Measurements from ENCODE around the gene SPSB2.

The SPSB2 gene

DNA sequence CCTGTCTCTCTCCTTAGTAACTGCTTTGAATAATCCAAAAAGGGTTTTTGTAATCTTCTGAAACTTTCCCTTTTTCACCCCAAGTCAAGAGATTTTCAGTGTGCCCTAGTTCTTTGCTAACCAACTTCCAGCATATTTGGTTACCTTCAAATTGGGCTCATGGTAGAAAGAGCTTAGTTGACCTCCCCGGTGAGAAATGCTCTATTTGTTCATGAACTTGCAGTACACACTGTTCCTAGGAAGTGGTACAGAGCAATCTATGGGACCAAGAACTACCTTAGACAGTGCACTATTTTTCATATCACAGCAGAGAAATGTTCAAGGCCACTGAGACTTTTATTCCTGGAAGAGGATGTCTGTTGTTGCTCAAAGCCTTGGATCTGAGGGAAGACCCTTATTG lies 19.5 kb downstream of the SPSB2 start:
- no peak for TF ChIP-seq ZNF274 (IDR thresholded peaks at IDR 0.05; ENCODE audit: low read depth, low read length)
- H3K4me3 ChIP-seq (ENCODE audit: low read length): no peak overlapping the region; the same call in 1 of the 2 replicates

GRCh38 chr12:6852651-6853354 lies 20.3 kb downstream of the SPSB2 start:
- H3K4me3 ChIP-seq (ENCODE audit: low read length): peak overlapping the region; percentile 65
- TF ChIP-seq ZNF274 (IDR thresholded peaks at IDR 0.05; ENCODE audit: low read depth, low read length): no peak

- TF ChIP-seq ZNF274 (IDR thresholded peaks at IDR 0.05; ENCODE audit: low read depth, low read length): no peak
- peak within 1 kb of the TSS; percentile 88 for H3K4me3 ChIP-seq (ENCODE audit: low read length)
Measured at GRCh38 chr12:6851921-6852650, 21.0 kb downstream of the SPSB2 start, which contains the start of gene USP5. TSS of gene USP5 (plus strand) at chr12:6852150. CDS start at chr12:6852180, 30 bp downstream.

DNA sequence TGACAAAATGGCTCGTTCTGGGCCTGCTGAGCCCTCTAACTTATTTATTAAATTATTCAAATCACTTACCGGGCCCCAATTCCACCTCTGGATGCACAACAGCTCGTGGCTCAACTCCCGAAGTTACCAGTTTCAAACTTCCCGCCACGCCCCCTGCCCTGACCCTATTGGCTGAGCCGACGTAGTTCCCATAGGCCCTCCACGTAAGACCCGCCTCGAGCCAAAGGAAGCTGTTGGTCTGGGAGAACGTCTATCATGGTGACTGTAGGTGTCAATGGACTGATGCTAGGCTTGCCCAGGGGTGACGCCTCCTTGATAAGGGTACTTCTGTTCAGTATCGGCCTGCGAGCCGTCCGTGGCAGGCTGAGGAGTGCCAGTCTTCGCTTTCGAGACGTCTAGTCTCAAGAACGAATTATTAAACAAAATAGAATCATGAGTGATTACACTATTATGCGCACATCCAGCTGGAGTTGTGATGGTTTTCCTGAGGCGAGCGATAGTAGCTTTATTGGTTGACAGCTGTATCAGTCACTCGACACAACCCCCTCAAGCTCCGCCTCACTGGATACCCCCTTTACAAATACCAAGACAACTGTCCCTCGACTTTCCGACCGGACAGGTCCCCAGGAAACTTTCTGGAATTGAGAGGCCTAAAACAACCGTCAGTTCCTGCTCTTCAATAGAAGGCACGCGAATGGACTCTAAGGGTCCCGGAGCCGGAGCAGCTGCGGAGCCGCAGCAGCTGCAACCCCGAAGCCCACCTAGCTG lies 21.8 kb downstream of the SPSB2 start, which contains the start of gene CDCA3:
Gene CDCA3, minus strand, starts transcription at position 134 of the 768 bp plus-strand sequence. CDS start 334 bp downstream, outside the sequence.
- peak within 1 kb of the TSS; percentile 88 for H3K4me3 ChIP-seq (ENCODE audit: low read length)
- TF ChIP-seq ZNF274 (IDR thresholded peaks at IDR 0.05; ENCODE audit: low read depth, low read length): no peak

DNA sequence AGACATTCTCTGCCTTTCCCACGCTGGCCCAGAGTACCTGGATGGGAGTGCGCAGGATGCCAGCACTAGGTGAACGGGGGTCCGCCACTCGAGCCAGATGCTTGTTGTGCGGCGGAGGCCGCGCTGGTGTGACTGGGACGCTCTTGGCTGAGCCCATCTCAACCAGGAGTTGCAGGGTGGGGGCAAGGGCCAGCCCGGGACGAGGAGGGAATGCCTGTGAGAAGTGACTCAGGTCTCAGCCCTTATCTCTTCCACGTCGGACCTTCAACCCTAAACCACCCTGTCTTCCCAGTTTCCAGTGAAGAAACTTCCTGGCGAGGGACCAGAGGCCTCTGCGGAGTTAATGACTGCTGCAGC lies 22.3 kb downstream of the SPSB2 start:
- TF ChIP-seq ZNF274 (IDR thresholded peaks at IDR 0.05; ENCODE audit: low read depth, low read length): no peak
- peak overlapping the region; percentile 88 for H3K4me3 ChIP-seq (ENCODE audit: low read length)

GRCh38 chr12:6849976-6850560 lies 23.0 kb downstream of the SPSB2 start:
- H3K4me3 ChIP-seq (ENCODE audit: low read length): peak overlapping the region; percentile 88
- no peak for TF ChIP-seq ZNF274 (IDR thresholded peaks at IDR 0.05; ENCODE audit: low read depth, low read length)

DNA sequence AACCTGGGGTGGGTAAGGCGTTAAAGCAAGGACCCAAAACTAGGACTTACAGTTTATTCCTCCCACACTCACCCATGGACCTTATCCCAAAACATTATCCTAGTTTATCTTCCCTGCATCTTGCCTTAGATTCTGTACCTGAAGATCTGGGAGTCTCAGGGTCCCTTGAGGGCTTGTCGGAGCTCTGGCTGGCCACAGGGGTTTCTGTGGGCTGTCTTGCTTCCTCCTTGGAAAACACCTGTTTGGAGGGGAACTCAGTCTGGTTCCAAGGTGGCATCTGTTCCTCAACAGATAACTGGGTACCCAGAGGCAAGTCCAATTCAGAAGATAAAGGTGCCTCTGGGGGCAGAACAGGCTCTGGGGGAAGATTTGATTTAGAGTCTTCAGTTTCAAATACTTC lies 23.7 kb downstream of the SPSB2 start:
- no peak for TF ChIP-seq ZNF274 (IDR thresholded peaks at IDR 0.05; ENCODE audit: low read depth, low read length)
- peak overlapping the region; percentile 88; the same call in 1 of the 2 replicates for H3K4me3 ChIP-seq (ENCODE audit: low read length)

DNA sequence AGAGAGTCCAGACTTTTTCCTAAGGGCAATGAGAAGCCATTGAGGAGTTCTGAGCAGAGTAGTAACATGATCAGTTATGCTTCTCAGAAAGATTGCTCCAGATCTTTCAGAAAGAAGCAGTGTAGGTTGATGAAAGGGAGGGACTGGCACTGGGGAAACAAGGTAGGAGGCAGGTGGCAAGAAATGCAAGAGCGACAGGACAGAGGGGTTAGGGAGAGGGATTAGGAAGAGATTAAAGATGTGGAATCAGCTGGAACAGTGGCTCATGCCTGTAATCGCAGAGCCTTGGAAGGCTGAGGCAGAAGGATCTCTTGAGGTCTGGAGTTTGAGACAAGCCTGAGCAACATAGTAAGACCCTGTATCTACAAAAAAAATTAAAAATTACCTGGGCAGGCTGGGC lies 25.4 kb downstream of the SPSB2 start:
- no peak for TF ChIP-seq ZNF274 (IDR thresholded peaks at IDR 0.05; ENCODE audit: low read depth, low read length)
- H3K4me3 ChIP-seq (ENCODE audit: low read length): no peak overlapping the region

DNA sequence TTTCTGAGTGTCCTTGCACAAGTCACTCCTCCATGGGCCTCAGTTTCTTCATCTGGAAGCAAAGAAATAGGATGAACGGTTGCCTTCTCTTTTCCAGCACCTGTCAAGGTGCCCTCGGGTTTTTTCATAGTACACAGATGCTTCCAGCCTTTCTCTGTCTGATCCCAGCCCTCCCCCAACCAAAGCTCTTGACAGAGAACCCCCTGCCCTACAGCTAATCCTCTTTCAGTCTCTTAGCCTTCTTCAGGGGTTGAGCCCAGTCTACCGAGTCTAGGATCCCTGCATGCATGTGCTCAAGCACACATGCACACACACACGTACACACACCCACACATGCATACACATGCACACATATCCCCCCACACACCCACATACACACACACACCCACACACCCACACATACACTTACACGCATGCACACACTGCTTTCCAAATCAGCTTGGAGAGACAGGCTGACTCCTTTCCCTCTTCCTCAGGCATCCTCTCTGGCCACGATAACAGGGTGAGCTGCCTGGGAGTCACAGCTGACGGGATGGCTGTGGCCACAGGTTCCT lies 26.7 kb downstream of the SPSB2 start:
- H3K4me3 ChIP-seq (ENCODE audit: low read length): no peak overlapping the region
- TF ChIP-seq ZNF274 (IDR thresholded peaks at IDR 0.05; ENCODE audit: low read depth, low read length): no peak

GRCh38 chr12:6845395-6845794 lies 27.7 kb downstream of the SPSB2 start:
- no peak overlapping the region for H3K4me3 ChIP-seq (ENCODE audit: low read length)
- TF ChIP-seq ZNF274 (IDR thresholded peaks at IDR 0.05; ENCODE audit: low read depth, low read length): no peak

GRCh38 chr12:6843118-6843902 lies 29.8 kb downstream of the SPSB2 start:
- H3K4me3 ChIP-seq (ENCODE audit: low read length): no peak overlapping the region
- TF ChIP-seq ZNF274 (IDR thresholded peaks at IDR 0.05; ENCODE audit: low read depth, low read length): no peak

- no peak overlapping the region for H3K4me3 ChIP-seq (ENCODE audit: low read length)
Measured at GRCh38 chr12:6842075-6842474, 31.0 kb downstream of the SPSB2 start.

More at GRCh38 chr12:6842075-6842474, 31.0 kb downstream of the SPSB2 start:
- no peak for TF ChIP-seq ZNF274 (IDR thresholded peaks at IDR 0.05; ENCODE audit: low read depth, low read length)

All from GM08714 (cell line).